Activated CD8-positive, alpha-beta memory T cell treated with anti-CD3 and anti-CD28 coated beads, Interleukin-2, amount 10 ng/mL, durations not matched to agents 7 days and 5 days (primary cell): Measurements from ENCODE around the gene RAB21. TPM values are rescaled to one million over a fixed set of nuclear protein-coding genes. Genes with fewer than 3 reads are reported as not detected.
A peak's percentile ranks its signal among the peaks of the same experiment; 100 is the strongest.

ENCODE experiments used
- ATAC-seq: fragments of 150-1000 bp; cut with Tn5 transposase; one replicate; pipeline ENCODE4 v1.10.0; 2021; ENCODE audit warnings: moderate library complexity
- CTCF ChIA-PET: fragments of 350-600 bp; sonication (Branson Sonifier 250); formaldehyde crosslinking; loops from one replicate; lab custom pipeline; 2021; ENCODE audit warnings: antibody characterized with exemption; lab: Charles Lee
- DNase-seq: peaks from one replicate; pipeline ENCODE4 v3.0.0-alpha.2; 2020
- H3K27ac Mint-ChIP-seq: one replicate; pipeline ENCODE4 v1.8.0; 2021; ENCODE audit warnings: mild to moderate bottlenecking, mixed read lengths
- H3K27me3 Mint-ChIP-seq: one replicate; pipeline ENCODE4 v1.8.0; 2021; ENCODE audit warnings: mixed read lengths
- H3K36me3 Mint-ChIP-seq: one replicate; pipeline ENCODE4 v1.8.0; 2021; ENCODE audit warnings: mild to moderate bottlenecking, mixed read lengths
- H3K4me1 Mint-ChIP-seq: one replicate; pipeline ENCODE4 v1.8.0; 2021; ENCODE audit warnings: mixed read lengths
- H3K4me3 Mint-ChIP-seq: one replicate; pipeline ENCODE4 v1.8.0; 2021; ENCODE audit warnings: mild to moderate bottlenecking, moderate library complexity, mixed read lengths
- H3K9me3 Mint-ChIP-seq: one replicate; pipeline ENCODE4 v1.8.0; 2022; ENCODE audit warnings: low read depth, mixed read lengths
- total RNA-seq, 2 experiments: library from RNA; stranded (reverse); gene quantifications; one replicate each; pipeline ENCODE4 v1.2.3, GENCODE V29; 2021

Gene RAB21
- total RNA-seq = 10 to 100 TPM; 48.9 to 71.4 TPM

GRCh38 chr12:71754461-71755145, at the start of gene RAB21:
TSS of gene RAB21 (plus strand) at chr12:71754863. CDS start at chr12:71755130, 267 bp downstream.
- Mint-ChIP-seq H3K4me3 (peak within 1 kb of the TSS; percentile 93), H3K27me3 (peaks cover 27% of the 10 kb centered on the region), H3K4me1 (peaks cover 30% of the 10 kb centered on the region), H3K36me3 (peaks cover 34% of the 10 kb centered on the region), H3K27ac (peak within 1 kb of the TSS; percentile 95), H3K9me3 (peaks cover 10% of the 10 kb centered on the region)
- DNase-seq (peak; percentile 99), ATAC-seq (peak; percentile 97)
- CTCF ChIA-PET = interaction anchor here (0.6 to 1.5 kb wide), 8 partner anchors 26 to 1021 kb away, joined by 3 to 6 read pairs (median 4); partner anchors contain the start of genes TMEM19 and ZFC3H1

- H3K9me3 Mint-ChIP-seq = no peaks in the 10 kb centered on the region
Observed at GRCh38 chr12:71704920-71705319, 49.7 kb upstream of the RAB21 start.

GRCh38 chr12:71708658-71709057, 46.0 kb upstream of the RAB21 start:
- H3K27me3 Mint-ChIP-seq = peaks cover 12% of the 10 kb centered on the region
- H3K4me1 Mint-ChIP-seq = peaks cover 5% of the 10 kb centered on the region
- peaks cover 8% of the 10 kb centered on the region for H3K9me3 Mint-ChIP-seq
- H3K36me3 Mint-ChIP-seq = peaks cover 17% of the 10 kb centered on the region
- DNase-seq = no peak
- H3K27ac Mint-ChIP-seq = no peak overlapping the region
- CTCF ChIA-PET = no interaction called here
- ATAC-seq = no peak
- H3K4me3 Mint-ChIP-seq = no peak overlapping the region

More at GRCh38 chr12:71704920-71705319, 49.7 kb upstream of the RAB21 start:
- no peak for DNase-seq
- Mint-ChIP-seq H3K4me1 (peaks cover 5% of the 10 kb centered on the region), H3K27me3 (no peaks in the 10 kb centered on the region), H3K4me3 (no peak overlapping the region), H3K36me3 (peaks cover 25% of the 10 kb centered on the region), H3K27ac (no peak overlapping the region)
- CTCF ChIA-PET = no interaction called here
- ATAC-seq = no peak

- DNase-seq (no peak), ATAC-seq (no peak)
- Mint-ChIP-seq H3K36me3 (peaks cover 15% of the 10 kb centered on the region), H3K4me1 (peaks cover 5% of the 10 kb centered on the region), H3K9me3 (peaks cover 8% of the 10 kb centered on the region), H3K4me3 (no peak overlapping the region), H3K27ac (no peak overlapping the region), H3K27me3 (peaks cover 12% of the 10 kb centered on the region)
- CTCF ChIA-PET = no interaction called here
Observed at GRCh38 chr12:71710276-71711125, 44.2 kb upstream of the RAB21 start.

- peaks cover 3% of the 10 kb centered on the region for H3K27me3 Mint-ChIP-seq
Observed at GRCh38 chr12:71718611-71719010, 36.1 kb upstream of the RAB21 start.

GRCh38 chr12:71719647-71720370, 34.9 kb upstream of the RAB21 start:
- CTCF ChIA-PET = interaction anchor here (0.7 kb wide), 1 partner anchor 34 kb away, joined by 3 read pairs; the partner anchor contains the start of gene TMEM19
- Mint-ChIP-seq H3K9me3 (no peaks in the 10 kb centered on the region), H3K4me1 (no peaks in the 10 kb centered on the region), H3K36me3 (no peaks in the 10 kb centered on the region), H3K4me3 (no peak overlapping the region), H3K27ac (no peak overlapping the region), H3K27me3 (peaks cover 3% of the 10 kb centered on the region)
- ATAC-seq = no peak
- no peak for DNase-seq

More at GRCh38 chr12:71718611-71719010, 36.1 kb upstream of the RAB21 start:
- H3K4me3 Mint-ChIP-seq = no peak overlapping the region
- no peak overlapping the region for H3K27ac Mint-ChIP-seq
- no peaks in the 10 kb centered on the region for H3K4me1 Mint-ChIP-seq
- H3K36me3 Mint-ChIP-seq = no peaks in the 10 kb centered on the region
- H3K9me3 Mint-ChIP-seq = no peaks in the 10 kb centered on the region
- ATAC-seq = no peak
- no peak for DNase-seq
- CTCF ChIA-PET = interaction anchor here (1.2 kb wide), 1 partner anchor 82 kb away, joined by 3 read pairs; no protein-coding TSS in a partner anchor

- H3K27me3 Mint-ChIP-seq = peaks cover 5% of the 10 kb centered on the region
- H3K36me3 Mint-ChIP-seq = no peaks in the 10 kb centered on the region
- H3K4me3 Mint-ChIP-seq = no peak overlapping the region
- H3K9me3 Mint-ChIP-seq = no peaks in the 10 kb centered on the region
- CTCF ChIA-PET = interaction anchor here (0.7 kb wide), 1 partner anchor 9 kb away, joined by 3 read pairs; no protein-coding TSS in a partner anchor
- DNase-seq = no peak
- H3K27ac Mint-ChIP-seq = no peak overlapping the region
- no peaks in the 10 kb centered on the region for H3K4me1 Mint-ChIP-seq
- ATAC-seq = no peak
Observed at GRCh38 chr12:71721783-71722505, 32.7 kb upstream of the RAB21 start.

GRCh38 chr12:71725011-71725410, 29.7 kb upstream of the RAB21 start:
- Mint-ChIP-seq H3K27ac (no peak overlapping the region), H3K9me3 (no peaks in the 10 kb centered on the region), H3K27me3 (peaks cover 2% of the 10 kb centered on the region), H3K36me3 (no peaks in the 10 kb centered on the region), H3K4me1 (no peaks in the 10 kb centered on the region), H3K4me3 (no peak overlapping the region)
- CTCF ChIA-PET = no interaction called here
- DNase-seq (no peak), ATAC-seq (no peak)

GRCh38 chr12:71726548-71726947, 28.1 kb upstream of the RAB21 start:
- peaks cover 4% of the 10 kb centered on the region for H3K27me3 Mint-ChIP-seq
- H3K9me3 Mint-ChIP-seq = no peaks in the 10 kb centered on the region
- DNase-seq = no peak
- CTCF ChIA-PET = no interaction called here
- ATAC-seq = no peak
- no peak overlapping the region for H3K27ac Mint-ChIP-seq
- H3K4me1 Mint-ChIP-seq = no peaks in the 10 kb centered on the region
- no peak overlapping the region for H3K4me3 Mint-ChIP-seq
- H3K36me3 Mint-ChIP-seq = no peaks in the 10 kb centered on the region

- no peak for ATAC-seq
- Mint-ChIP-seq H3K4me1 (no peaks in the 10 kb centered on the region), H3K27me3 (peaks cover 4% of the 10 kb centered on the region), H3K4me3 (no peak overlapping the region), H3K36me3 (no peaks in the 10 kb centered on the region), H3K9me3 (no peaks in the 10 kb centered on the region), H3K27ac (no peak overlapping the region)
- CTCF ChIA-PET = no interaction called here
- no peak for DNase-seq
Observed at GRCh38 chr12:71727958-71728357, 26.7 kb upstream of the RAB21 start.

- H3K9me3 Mint-ChIP-seq = no peaks in the 10 kb centered on the region
- no peak overlapping the region for H3K27ac Mint-ChIP-seq
- CTCF ChIA-PET = interaction anchor here (0.6 kb wide), 1 partner anchor 9 kb away, joined by 3 read pairs; no protein-coding TSS in a partner anchor
- no peaks in the 10 kb centered on the region for H3K4me1 Mint-ChIP-seq
- DNase-seq (no peak), ATAC-seq (no peak)
- peaks cover 2% of the 10 kb centered on the region for H3K27me3 Mint-ChIP-seq
- no peaks in the 10 kb centered on the region for H3K36me3 Mint-ChIP-seq
- H3K4me3 Mint-ChIP-seq = no peak overlapping the region
Observed at GRCh38 chr12:71730936-71731335, 23.7 kb upstream of the RAB21 start.

- H3K27me3 Mint-ChIP-seq = peaks cover 2% of the 10 kb centered on the region
- CTCF ChIA-PET = no interaction called here
- ATAC-seq = no peak
- H3K4me1 Mint-ChIP-seq = no peaks in the 10 kb centered on the region
- H3K9me3 Mint-ChIP-seq = no peaks in the 10 kb centered on the region
- no peak overlapping the region for H3K4me3 Mint-ChIP-seq
- H3K36me3 Mint-ChIP-seq = no peaks in the 10 kb centered on the region
- no peak overlapping the region for H3K27ac Mint-ChIP-seq
- no peak for DNase-seq
Observed at GRCh38 chr12:71731439-71732356, 23.0 kb upstream of the RAB21 start.
